Right lung (tissue), 5 donors: ENCODE measurements around the gene COG2. TPM values are rescaled to one million over a fixed set of nuclear protein-coding genes. Genes with fewer than 3 reads are reported as not detected.
A peak's percentile ranks its signal among the peaks of the same experiment; 100 is the strongest.
"Not testable (repeated sequence)": the region's sequence is repeated elsewhere in the genome, so short reads cannot be mapped to it uniquely, and the experiment has no call there.

Experiments
- DNase-seq, 2 donors: peaks; one replicate each; pipeline ENCODE4 v3.0.0-alpha.2; 2013
- polyA plus RNA-seq, 5 donors: library from polyadenylated mRNA; unstranded; fragments of 120-200 nt; gene quantifications; one replicate each; pipeline versions ENCODE4 v1.2.1 to v1.2.3, GENCODE V29; 2013; ENCODE audit warnings: inconsistent platforms in 1 of 5, low replicate concordance in 1 of 5; ENCODE audit not compliant: insufficient read length in 5 of 5, insufficient read depth in 1 of 5

Gene COG2
- polyA plus RNA-seq, 5 donors, result 27.2 to 31.3 (median 29.4) TPM

DNA sequence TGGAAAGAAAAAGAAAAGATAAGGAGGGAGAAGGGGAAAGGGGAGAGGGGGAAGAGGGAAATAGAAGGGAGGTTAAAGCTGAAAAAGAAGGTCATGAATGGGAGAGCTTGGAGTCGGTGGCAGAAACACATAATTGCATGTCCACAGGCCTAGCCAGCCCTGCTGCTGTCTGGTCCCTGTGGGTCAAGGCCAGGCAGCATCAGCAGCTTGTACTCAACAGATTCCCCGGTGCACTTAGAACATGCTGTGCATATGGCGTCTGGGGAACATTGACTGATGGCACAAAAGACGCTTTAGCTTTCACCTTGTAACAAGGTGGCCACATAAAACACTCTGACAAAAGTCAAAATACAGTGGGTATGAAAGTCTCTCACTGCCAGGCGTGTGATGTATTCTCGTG is 25.9 kb downstream of the COG2 start:
- no peak for DNase-seq

DNA sequence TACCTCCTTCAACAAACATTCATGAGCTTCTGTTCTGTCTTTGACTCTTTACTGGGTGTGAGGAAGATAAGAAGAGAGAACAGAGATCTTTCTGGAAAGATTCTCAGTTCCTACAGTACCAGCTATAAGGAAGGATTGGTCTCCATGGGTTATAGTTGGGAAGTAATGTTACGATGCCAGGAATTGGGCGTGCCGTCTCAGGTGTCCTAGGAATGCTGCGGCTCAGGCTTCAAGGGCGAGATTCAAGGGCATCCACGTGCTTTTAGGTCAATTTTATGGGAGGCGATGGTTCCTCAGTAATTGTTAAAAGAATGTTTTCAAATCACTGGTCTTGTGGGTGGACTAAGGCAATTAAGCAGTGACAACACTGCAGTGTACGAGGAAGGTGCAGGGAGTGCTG is 27.3 kb downstream of the COG2 start:
- DNase-seq, result no peak

DNA sequence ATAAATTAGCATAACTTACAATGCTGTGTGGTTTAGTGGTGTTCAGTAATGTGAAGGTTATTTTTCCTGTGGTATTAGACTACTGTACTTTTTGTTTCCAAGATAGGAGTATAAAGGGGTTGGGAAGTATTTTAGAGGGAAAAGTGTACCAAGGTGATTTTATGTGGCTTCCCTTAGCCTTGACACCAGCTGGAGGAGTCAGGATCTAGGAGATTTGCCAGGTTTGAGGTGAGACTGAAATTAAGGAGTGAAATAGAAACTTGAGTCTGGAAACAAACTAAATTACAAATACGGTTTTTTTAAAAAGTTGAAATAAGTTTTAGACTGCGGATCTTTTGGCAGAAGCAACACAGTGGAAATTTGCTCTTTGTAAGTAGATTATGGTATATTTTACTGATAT is 32.3 kb downstream of the COG2 start:
- DNase-seq, result no peak

DNA sequence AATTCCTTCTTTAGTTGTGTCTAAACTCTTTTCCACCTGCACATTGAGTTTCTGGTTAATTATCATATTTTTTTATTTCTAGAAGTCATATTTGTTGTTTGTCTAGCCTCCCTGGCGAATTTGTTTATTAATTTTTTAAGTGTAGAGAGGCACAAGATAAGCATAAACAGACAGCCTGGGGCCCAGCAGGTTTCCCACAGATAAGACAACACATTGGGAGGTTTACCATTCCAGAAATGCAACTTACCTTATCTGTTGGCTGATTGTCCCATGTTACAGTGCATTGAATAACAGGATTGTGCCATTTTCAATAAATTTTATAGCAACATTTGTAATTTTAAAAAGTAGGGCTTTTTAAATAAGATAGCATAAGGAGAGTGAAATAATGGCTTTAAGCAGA is 34.9 kb downstream of the COG2 start:
- no peak for DNase-seq

GRCh38 chr1:230679192-230679591 is 36.9 kb downstream of the COG2 start:
- DNase-seq, result no peak

DNA sequence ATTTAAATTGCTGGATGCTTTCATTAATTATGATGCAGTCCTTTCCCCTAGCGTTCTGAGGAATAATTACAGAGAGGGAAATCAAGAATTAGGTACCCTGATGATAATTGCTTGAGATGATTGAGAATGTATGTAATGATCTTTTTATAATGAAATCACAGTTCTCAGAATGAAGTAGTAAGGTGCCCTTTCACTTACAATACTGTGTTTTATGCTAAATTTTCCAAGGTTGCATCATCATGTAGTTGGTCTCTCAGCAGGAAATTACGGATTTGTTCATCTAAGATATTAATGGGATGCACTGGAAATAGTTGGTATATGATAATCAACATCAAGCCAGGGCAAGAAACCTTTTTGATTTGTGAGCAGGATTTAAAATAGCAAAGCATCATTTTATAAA is 37.5 kb downstream of the COG2 start:
- no peak for DNase-seq

- no peak for DNase-seq
These were observed 38.2 kb downstream of the COG2 start for GRCh38 chr1:230680300-230681025.

DNA sequence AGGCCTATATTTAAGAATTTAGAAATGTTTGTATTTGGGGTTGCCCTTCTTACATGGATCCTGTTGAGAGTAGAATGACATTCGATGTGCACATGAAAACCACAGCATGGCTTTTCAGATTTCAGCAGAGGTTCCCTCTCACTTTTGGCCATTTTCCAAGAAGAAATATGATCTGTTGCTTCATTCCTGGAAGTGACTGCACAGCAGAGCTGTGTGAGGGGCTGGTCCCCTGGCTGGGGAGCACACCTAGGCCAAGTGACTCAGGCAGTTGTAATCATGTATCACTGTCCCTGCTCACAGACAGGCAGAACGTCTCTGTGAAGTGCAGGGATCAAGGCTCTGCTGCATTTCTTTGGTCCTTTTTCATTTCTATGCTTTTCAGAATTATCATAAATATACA is 39.3 kb downstream of the COG2 start:
- peak; percentile 25 to 42 for DNase-seq

DNA sequence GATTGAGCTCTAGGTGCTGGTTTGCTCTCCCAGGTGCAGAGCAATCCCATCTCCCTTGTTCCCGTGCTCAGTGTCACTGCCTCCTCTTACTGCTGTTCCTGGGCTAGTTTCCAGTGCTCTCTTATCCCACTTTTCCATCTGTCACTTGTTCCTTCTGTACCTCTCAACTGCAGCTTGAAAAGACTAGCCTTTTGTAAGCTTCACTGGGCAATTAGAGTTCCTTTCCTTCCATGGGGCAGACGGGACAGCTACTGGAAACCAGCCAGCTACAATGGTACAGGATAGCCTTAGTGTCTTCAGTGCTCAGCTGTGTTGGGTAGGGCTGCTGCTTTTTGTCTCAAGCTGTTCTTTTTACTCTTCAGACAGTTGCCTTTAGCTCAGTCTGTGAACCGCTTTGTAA is 40.0 kb downstream of the COG2 start:
- no peak for DNase-seq

DNA sequence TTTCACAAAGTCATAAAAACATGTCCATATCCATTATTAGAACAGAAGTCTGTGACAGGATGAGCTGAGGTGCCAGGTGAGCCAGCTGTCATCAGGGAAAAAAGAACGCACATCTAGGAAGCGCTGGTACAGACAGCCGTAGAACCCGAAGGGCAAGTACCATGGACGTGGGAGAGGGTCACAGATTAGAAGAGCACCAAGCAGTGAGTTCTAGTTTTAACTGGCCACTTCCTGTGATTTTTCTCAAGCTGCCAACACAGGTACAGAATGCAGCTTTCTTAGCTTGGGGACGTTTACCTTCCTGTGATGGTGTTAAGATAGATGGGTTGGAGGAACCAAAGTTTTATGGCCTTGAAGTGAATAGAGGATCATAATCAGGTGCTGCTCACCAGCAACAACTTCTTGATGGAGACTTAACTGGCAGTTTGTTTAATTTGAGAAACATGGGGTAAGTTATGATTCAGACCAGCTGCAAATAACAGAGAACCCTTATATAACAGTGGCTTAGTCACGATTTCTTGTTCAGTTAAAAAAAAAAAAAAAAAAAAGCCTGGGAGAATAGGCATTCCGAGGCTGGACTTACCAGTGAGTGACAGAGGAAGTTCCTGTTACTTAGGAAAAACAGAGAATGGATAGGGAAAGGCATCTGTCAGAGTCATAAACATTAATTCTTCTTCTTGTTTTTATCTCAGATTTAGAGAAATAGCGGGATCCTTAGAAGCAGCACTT is 40.8 kb downstream of the COG2 start:
- no peak for DNase-seq

- DNase-seq, result no peak
These were observed 41.9 kb downstream of the COG2 start for GRCh38 chr1:230684146-230684545.

DNA sequence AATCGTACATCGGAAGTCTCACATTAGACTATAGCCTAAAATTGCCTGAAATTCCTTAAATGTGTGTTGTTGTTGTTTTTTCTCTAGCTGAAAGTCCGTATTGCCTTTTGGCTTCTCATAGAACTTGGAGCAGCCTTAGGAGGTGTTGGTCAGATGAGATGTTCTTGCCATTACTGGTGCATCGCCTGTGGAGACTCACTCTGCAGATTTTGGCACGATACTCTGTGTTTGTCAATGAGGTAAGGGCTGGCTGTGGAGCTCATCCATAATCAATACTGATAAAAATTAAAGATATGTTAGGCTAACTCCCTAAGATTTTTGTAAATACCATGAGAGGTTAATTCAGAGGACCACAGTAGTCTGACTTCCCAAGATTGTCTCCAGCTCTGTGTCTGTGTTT is 42.7 kb downstream of the COG2 start:
- DNase-seq, result no peak

DNA sequence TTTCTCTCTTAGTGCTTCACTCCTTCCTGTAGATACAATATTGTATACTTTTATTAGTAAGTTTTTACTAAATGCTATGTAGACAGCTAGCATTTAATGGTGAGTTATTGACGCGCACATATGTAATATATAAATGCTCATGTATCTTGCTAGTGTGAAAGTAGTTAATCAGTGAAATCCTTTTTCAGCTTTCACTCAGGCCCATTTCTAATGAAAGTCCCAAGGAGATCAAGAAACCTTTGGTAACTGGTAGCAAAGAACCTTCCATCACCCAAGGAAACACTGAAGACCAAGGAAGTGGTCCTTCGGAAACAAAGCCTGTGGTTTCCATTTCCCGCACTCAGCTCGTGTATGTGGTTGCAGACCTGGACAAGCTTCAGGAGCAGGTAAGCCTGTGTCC is 44.5 kb downstream of the COG2 start:
- no peak for DNase-seq

GRCh38 chr1:230690101-230690500 is 47.8 kb downstream of the COG2 start:
- no peak for DNase-seq

- no peak for DNase-seq
These were observed 49.3 kb downstream of the COG2 start for GRCh38 chr1:230691615-230692014.

DNA sequence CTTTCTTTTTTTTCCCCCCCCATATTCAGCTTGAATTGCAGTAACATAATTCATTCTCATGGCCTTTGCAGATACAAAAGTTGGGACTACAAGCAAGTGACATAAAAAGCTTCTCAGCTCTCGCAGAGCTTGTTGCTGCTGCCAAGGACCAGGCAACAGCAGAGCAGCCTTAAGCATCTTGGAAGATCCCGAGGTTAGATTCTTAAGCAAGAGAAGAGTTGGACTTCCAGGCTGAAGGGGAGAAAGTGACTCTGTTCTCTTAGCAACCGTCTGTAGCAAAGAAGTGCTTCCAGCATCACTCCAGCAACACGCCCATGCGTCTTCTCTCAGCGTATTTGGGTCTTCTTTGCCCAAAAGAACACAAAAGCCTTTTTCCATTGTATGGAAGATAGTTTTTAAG is 50.9 kb downstream of the COG2 start:
- DNase-seq, result no peak

GRCh38 chr1:230693777-230694176 is 51.5 kb downstream of the COG2 start:
- no peak for DNase-seq

- DNase-seq, result no peak
These were observed 52.2 kb downstream of the COG2 start for GRCh38 chr1:230694464-230694863.

DNA sequence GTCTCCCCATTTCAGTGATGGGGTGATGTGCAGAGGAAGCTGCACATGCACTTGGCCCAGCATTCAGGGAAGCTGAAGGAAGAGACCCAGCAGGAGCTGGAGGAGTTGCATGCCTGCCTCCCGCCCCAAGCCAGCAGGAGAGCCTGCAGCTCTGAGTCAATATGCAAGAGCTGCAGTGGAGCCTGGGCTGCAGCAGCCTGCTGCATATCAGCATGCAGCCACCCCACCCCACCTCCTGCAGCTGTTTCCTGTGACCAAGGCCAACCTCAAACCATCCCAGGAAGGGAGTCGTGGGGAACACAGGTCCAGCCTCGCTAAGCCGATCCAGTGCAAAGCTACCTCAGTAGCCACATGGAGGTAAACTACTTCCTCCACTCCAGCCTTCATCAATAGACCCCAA is 52.7 kb downstream of the COG2 start:
- no peak for DNase-seq

DNA sequence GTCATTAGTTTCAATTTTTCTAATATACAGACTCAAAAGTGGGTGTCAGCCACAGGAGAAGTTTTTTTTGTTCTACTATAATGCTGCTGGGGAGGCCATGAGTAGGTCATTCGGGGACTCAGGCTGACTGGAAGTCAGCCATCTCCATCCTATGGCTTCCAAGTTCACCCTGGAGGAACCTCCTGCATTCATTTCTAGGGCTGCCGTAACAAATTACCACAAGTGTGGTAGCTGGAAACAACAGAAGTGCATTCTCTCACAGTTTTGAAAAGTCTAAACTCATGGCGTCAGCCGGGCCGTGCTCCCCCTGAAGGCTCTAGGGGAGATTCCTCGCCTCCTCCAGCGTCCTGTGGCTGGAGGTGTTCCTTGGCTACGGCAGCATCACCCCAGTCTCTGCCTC is 53.9 kb downstream of the COG2 start:
- DNase-seq, result no peak

DNA sequence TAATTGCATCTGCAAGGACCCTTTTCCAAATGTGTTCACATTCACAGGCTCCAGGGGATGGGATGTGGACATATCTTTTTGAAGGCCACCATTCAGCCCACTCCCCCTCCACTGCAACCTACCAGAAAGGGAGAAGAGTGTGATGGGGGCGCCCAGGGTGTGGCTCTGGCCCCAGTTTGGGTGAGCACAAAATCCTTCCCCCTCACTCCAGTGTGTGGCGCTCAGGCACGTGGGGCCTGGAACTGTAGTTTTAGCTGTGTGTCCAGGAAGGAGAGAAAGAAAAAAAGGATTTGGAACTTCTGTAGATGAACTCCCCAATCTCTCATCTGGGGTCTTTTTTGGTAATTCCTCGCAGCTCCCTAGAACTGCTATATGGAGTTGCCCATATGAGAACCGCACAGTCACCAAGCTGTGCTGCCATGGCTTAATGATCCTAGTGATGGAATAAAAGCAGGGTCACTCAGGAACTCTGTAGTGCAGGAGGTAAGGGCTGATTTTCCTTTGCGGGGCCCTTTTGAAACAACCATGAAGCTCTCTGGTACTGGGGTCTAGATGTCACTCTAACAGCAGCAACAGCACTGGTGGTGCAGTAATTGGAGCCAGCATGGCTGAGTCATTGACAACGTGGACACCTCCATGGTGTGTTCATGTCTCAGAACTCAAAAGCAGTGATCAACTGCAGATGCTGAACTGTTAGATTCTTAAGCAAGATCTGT is 54.6 kb downstream of the COG2 start:
- no peak for DNase-seq

DNA sequence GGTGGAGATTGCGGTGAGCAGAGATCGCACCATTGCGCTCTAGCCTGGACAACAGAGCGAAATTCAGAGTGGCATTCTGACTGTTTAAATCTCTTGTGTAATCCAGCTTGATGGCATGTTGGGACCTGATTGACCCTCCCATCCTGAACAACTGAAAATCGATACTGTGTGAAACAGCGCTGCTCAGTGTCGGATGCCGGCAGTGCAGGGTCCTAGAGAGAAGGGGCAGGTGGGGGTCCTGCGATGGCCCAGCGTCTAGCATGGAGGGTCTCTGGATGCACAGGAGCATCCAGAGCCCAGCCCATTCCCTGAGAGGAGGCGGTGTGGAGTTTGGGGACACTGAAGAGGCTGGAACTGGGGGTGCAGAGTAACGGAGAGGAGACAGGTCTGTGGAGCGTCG is 55.8 kb downstream of the COG2 start:
- no peak for DNase-seq

DNA sequence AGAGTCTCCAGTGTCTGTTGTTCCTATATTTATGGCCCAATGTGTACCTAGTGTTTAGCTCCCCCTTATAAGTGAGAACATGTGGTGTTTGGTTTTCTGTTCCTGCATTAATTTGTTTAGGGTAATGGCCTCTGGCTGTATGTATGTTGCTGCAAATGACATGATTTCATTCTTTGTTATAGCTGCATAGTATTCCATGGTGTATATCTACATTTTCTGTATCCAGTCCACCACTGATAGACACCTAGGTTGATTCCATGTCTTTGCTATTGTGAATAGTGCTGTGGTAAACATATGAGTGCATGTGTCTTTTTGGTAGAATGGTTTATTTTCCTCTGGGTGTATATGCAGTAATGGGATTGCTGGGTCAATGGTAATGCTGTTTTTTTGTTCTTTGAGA is 56.7 kb downstream of the COG2 start:
- not testable (repeated sequence) for DNase-seq
